COR-L47 (cell line): ENCODE measurements around the gene DUSP10.

ENCODE experiments used
- DNase-seq: peaks from one replicate; lab custom pipeline; 2025; lab: John Stamatoyannopoulos, UW

The DUSP10 gene

DNA sequence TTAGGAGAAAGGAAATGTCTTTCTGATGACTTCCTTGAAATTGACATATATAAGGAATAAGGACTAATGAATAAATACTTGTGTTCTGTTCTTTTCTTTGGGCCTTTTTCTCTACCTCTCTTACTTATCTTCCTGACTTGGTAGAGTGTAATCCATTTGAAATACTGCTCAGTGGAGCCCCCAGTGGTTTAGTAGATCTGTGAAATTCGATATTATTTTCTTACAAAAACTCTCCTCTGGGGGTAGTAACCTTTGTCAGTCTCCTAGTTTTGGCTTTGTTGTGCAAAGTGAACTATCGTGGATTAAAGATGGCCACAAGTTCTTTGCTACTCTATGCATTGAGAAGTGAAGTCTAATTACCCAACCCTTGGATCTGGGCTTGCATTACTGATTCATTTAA is 48.8 kb downstream of the DUSP10 start:
- DNase-seq: no peak

DNA sequence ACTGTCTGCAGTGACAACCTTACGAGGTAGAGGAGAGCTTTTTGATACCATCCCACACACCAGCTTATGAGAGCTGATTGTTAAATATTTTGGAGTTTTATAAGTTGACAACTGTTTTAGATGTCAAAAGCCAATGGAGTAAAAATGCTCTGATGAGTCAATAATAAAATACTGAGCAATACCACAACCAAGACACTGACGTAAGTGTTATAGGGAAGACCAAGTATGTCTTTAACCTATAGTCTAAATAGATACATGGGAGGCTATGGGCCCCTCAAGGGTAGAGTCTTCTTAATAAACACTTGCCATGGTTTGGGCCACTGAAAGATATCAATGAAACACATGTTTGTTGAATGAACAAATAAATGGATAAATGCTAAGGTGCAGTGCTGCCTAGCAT is 49.2 kb downstream of the DUSP10 start:
- no peak for DNase-seq

DNA sequence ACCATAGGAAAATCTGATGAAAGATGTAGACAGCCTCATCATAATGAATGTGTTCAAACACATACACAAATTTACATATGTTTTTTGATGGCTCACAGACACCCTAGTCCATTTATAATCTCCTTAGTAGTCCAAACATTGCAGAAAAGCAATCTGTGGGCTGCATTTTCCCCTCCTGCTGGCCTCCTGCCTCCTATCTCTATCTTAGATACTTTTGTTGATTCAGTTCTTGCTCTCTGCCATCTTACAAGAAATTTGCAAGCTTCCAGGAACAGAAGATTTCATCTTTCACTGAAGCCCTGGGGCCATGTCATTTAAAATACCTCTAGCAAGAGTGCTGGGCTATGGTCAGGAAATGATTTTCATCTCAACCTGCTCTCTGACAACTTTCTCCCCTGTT is 50.6 kb downstream of the DUSP10 start:
- no peak for DNase-seq

DNA sequence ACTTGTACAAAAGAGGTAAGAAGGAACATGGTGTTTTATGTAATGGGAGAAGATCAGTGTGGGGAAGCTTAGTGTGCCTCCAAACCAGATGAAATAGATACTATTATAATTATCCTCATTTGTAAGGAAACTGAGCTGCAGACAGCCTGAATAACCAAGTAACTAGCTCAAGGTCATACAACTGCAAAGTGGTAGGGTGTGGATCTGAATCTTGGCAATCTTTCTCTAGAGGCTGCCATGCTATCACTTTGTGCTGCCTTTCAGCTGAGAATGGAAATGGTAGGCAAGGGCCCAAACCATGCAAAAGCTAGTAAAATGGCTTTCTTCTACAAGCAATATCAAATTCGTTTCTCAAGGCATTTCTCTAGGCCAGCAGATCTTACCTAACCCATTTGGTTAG is 51.0 kb downstream of the DUSP10 start:
- DNase-seq: no peak

DNA sequence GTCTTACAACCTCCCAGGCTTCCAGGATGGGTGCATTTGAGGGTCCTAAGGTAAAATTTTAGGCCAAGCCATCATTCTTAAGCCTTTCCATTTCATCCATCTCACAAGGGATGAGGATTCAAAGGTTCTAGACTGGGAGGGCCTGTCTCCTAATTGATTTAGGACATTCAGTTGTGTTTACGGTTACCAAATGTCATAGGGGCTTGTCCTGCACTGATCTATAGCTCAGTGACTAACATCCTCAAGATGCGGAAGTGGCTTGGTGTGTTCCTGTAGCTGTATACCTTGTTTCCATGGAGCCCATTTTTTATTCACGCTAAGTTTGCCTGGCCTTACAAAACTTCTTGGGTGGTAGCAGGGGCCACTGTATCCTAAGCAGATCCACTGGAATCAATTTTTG is 52.8 kb downstream of the DUSP10 start:
- no peak for DNase-seq

DNA sequence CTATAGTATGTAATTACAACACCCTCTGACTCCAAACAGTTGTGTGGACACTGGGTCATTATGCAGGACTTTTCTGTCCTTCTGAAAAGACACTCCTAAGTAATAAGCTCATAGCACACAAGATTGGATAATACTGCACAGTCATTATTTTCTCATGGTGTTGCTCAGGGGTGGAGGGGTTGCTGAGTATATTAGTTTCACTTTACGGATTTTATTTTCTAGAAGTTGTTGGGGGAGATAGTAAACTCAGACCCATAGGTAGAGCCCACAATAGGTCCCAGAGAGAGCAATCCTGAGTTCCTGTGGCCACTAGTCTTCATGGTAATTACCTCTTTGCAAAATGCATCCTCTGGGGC is 53.4 kb downstream of the DUSP10 start:
- no peak for DNase-seq

DNA sequence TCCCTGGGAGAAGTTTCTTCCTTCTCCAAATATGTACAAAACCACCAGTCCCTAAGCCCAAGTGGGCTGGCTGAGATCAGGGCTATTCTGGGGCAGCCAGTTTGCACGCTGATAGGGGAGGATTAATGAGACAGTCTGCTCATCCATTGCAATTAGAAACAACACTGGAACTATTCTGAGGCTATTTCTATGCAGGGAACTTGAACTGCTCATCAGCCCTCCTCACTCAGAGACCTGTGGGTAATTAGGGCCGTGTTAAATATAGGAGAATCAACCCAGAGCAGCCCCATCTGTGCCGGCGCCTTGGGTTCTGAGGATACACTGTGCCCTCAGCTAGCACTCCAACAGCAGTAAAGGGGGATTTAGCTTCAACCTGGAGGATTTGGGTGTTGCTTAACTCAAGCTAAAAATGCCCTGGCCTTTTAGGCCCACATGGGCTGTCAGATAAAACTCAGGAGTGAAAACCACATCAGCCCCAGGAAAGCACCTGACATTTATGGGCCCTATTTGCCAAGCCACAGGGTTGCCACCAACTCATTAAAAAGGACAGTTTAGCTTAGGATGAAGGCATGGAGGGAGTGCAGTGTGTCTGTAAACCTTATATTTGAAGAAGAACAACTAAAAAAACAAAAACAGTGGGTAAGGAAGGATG is 53.9 kb downstream of the DUSP10 start:
- DNase-seq: no peak

DNA sequence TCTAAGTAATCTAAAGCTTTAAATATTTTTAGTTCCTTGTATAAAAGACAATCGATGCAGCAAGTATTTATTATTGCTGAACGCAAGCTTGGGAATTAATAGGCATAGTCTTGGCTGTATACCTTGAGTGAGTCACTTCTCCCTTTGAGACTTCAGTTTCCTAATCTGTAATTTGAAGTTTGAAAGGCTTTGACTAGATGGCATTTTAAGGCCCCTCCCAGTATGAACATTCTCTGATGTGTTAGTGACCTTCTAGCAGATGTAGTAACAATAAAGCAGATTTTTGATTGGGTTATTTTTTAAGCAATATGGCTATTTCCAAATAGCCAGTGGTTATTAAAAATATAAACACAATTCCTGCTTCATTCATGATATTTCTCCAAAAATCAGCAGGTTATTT is 58.2 kb downstream of the DUSP10 start:
- DNase-seq: no peak

DNA sequence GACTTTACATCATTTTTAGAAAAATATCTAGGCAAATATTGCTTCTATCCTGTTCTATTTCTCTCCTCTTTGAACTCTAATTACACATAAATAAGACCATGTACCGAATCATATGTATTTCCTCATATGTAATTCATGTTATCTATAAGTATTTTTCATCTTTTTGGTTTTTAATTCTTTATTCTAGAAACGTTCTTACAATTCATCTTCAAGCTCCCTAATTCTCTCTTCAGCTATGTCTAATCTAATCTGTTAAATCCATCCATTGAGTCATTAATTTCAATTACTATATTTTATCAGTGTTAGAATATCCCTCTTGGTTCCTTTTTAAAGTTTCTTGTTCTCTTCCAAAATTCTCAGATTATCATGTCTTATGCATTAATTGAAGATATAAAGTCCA is 61.8 kb downstream of the DUSP10 start:
- DNase-seq: no peak

DNA sequence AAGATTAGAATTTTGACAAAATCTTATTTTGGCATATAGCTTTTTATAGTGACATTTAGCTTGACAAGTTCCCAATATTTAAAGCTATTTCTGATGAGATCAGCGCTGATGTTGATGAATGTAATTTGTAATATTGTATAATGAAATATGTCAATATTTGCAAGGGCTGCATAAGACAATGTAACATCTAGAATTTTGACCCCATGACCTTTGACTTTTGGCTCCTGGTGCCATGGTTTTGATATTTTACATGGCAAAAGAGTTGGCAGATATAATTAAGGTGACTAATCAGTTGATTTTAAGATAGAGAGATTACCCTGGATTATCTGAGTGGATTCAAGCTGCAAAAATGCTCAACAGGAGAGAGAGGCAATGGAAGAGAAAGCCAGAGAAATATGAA is 63.9 kb downstream of the DUSP10 start:
- no peak for DNase-seq

DNA sequence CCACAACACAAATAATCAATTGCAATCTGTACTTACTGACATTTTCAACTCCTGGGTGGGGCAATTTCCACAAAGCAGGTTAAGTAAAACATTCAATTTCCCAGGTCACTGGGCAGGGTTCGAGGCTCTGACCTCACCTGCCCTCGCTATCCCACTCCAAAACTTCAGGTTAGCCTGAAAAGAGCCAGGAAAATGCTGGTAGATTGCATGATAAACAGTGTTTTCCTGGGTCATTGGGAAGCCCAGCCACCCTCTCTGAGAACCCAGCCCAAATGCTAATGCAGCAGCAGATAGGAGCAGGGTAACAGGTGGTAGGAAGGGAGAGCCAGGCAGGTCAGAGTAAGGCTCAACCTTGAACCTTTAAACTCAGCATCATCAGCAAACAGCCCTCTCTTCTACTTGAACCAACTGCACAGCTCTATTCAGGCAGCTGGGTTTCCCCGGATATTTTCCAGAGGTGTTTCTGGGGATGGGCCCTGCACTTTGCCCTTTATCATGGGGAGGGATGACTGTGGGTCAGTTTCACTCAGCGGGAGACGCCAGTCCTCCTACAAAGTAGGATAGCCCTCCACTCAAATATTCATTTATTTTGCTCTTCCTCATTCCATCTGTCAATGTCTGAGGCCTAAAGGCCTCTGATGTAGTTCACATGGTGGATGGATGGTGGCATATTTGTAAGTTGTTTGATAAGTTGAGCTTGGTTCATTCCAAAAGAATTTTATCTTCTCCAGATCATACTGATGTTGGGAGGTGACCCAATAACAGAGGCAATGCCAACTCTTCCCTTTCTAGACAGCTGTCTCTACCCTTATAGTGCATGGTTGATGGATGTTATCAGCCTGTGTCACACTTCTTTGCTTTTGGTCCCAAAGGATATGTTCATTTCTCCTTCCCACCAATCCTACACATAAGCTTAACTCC is 65.7 kb downstream of the DUSP10 start:
- no peak for DNase-seq

DNA sequence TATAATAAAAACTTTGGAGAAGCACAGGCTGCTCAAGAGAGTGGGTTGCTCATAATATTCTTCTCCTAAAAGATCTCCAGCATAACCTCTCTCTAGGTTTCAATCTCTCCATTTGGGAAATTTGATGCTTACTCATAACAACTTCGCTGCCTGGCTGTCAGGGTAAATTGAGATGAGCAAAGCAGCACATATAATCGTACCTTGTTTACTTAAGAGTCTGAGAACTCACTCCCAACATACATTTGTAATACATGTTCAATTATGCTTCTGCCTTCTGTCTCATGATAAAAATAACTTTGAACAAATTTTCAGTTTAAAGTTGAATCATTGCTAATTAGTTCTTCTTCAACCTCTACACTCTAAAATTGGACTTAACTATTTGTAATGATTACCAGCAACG is 68.9 kb downstream of the DUSP10 start:
- no peak for DNase-seq

DNA sequence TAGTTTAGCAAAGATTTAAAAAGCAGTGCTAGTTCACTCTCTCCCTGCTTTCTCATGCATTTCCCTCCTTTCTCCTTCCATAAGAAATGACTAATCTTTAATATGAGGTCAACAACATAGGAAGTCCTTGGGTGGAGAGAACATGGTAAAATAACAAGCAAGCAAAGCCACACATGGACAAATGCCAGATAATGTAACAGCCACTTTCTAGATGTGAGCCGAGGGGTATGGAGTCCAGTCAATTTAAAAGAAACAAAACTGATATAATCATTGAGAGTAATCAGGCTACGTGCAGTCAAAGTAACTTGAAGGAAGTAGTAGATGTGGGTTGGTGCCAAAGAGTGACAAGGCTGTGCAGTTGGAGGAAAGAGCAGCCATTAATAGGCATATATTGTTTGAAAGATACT is 69.6 kb downstream of the DUSP10 start:
- no peak for DNase-seq

DNA sequence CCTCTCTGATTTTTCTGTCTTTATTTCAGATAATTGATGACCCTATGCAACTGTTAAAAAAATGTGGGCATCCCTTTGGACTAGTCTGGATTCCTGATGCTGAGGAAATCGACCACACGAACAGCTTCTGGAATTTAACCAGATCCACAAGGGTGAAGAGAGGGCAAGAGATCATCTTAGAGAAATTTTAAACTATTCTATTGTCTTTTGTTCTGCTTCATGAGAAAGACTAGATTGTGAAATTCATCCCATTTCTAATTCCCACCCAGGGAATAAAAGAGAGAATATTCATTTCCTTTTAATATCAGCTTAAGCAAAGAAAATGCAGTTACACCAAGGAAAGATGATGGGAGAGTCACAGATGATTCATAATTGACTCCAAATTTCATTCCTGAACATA is 71.8 kb downstream of the DUSP10 start:
- DNase-seq: no peak

DNA sequence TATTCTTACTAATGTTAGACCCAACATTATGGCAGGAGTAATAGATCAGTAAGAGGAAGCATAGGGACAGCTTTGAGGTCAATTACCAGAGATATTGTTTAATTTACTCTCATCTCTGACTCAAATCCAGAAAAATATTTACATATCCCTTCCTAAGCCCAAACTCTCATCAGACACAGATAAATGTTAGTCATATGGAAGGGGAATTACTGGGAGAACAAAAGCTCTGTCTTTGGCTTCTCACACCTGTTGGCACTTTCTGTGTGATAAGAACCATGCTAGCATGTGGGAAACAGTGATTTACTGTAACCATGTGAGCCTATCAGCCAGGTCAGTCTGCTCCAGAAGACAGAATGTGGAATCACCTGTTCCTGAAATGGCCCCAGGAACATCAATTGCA is 72.4 kb downstream of the DUSP10 start:
- DNase-seq: peak; percentile 8

DNA sequence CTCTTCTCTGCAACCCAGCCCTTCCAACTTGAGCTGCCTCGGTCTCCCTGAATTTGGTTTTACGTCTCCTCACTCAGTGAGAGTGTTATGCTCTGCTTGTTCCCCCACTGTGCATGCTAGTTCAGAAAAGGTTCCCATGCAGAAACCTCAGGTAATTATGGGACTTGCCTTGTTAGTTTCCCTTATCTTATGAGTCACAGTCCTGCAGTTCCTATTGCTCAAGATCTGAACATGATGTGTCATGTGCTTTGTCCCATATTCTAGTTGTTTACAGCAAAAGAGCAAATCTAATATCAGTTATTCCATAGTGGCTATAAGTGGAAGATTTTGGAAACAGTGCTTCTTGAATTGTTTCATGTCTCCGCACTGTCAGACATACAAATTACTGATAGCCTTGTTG is 74.4 kb downstream of the DUSP10 start:
- no peak for DNase-seq

DNA sequence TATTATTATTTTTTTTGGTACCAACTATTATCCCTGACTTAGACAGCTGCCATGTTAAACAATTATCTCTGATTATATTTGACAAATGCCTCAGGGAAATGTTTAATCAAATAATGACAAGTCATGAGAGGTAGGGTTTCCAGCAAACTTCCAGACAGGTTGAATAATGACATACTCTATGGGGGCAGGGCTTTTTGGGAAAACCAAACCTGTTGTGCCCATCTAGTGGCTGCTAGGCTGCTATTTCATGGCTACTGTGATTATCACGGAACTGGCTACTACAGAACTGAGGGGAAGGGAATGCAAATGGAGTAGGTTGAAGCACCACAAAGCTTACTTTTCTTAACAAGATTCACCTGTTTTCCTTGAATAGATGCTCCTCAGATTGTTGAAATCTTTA is 77.6 kb downstream of the DUSP10 start:
- DNase-seq: peak; percentile 5

DNA sequence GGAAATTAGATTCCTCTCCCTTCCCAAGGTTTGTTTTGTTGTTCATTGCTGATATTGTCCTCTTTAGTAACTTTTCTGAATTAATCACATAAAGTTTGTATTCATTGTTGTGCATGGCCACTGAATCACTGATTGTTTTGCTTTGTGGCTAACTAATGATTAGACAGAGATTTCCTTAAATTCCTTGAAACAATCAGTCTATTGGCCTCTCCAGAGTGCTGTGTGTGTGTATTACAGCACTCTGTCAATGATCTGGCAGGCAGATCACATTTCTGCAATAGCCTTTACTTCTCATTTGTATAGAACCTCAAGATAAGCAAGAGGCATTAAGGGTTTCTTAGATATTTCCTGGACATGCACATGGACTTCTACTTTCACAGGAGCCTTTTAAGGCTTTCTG is 78.6 kb downstream of the DUSP10 start:
- DNase-seq: no peak

DNA sequence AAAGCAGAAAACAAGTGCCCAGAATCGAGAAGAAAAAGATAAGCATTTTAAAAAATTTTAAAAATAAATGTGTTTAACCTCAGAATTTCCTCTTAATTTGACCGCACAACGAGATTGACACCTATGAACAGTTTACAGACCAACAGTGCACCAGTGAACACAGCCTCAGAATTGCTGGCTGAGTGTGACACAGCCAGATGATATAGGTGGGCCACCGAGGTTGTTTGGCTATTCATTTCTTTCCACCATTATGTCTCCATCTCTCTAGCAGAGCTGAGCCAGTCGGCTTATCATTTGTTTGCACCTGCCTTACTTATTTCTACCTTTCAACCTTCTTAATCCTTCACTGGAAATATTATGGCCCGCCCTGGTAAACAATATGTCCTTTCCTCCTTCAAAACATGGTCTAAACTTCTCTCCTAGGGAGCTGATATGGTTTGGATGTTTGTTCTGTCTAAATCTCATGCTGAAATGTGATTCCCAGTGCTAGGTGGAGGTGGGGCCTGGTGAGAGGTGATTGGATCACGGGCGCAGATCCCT is 86.1 kb downstream of the DUSP10 start:
- no peak for DNase-seq
